GM23338 (cell line): ENCODE data around the gene MAPKBP1. TPM values are rescaled to one million over a fixed set of nuclear protein-coding genes. Genes with fewer than 3 reads are reported as not detected.

Experiments
- CREB1 ChIP-seq: fragments of 250-450 bp; sonication (Bioruptor Pico); IDR thresholded peaks from 2 replicates; pipeline ENCODE4 v1.5.0; 2020; ENCODE audit warnings: low read depth, mild to moderate bottlenecking, moderate library complexity
- CTCF ChIP-seq, 2 experiments: fragments of 200-600 bp in 1 of 2; sonication (generic) in 1 of 2; conservative IDR thresholded peaks; 2 replicates each; pipeline versions ENCODE4 v1.5.1 to v1.6.1; 2016 to 2017; ENCODE audit warnings: antibody characterized with exemption in 2 of 2, low read depth in 2 of 2, mild to moderate bottlenecking in 2 of 2, moderate library complexity in 1 of 2
- ETS1 ChIP-seq: IDR thresholded peaks from 2 replicates; pipeline ENCODE4 v1.6.1; 2016; ENCODE audit warnings: antibody characterized with exemption
- EZH2phosphoT487 ChIP-seq: fragments of 200-600 bp; sonication (generic); IDR thresholded peaks from one replicate; pipeline ENCODE4 v1.8.1; 2018; ENCODE audit warnings: antibody characterized with exemption; ENCODE audit not compliant: unreplicated experiment
- JUNB ChIP-seq: IDR thresholded peaks from one replicate; pipeline ENCODE4 v1.6.1; 2016; ENCODE audit warnings: antibody characterized with exemption; ENCODE audit not compliant: unreplicated experiment
- NANOG ChIP-seq: IDR thresholded peaks from 2 replicates; pipeline ENCODE4 v1.6.1; 2016; ENCODE audit warnings: antibody characterized with exemption, borderline replicate concordance
- POLR2AphosphoS5 ChIP-seq: IDR thresholded peaks from 2 replicates; pipeline ENCODE4 v1.6.1; 2016; ENCODE audit warnings: antibody characterized with exemption, low read depth
- STAT1 ChIP-seq: IDR thresholded peaks from one replicate; pipeline ENCODE4 v1.6.1; 2016; ENCODE audit warnings: antibody characterized with exemption; ENCODE audit not compliant: unreplicated experiment
- ZNF462 ChIP-seq: fragments of 250-450 bp; sonication (Bioruptor Pico); IDR thresholded peaks from 2 replicates; pipeline ENCODE4 v1.5.0; 2020; ENCODE audit warnings: mild to moderate bottlenecking, moderate library complexity
- polyA plus RNA-seq: library from polyadenylated mRNA; unstranded; fragments of >200 nt; fragmentation: Nextera tagmentation; extraction: Ambion mirVana; gene quantifications from 2 replicates; pipeline ENCODE4 v1.2.1, GENCODE V29; 2016
- total RNA-seq: library from RNA; depleted of rRNA; stranded (reverse); fragments of >200 nt; shearing (Covaris generic); gene quantifications from 2 replicates; pipeline ENCODE4 v1.2.3, GENCODE V29; 2014

The MAPKBP1 gene
- total and polyA plus RNA-seq, 2 experiments from 2014 or later = 1.9 to 8.9 TPM

GRCh38 chr15:41734079-41734478 lies 40.2 kb upstream of the MAPKBP1 start (continued):
- TF ChIP-seq ZNF462 (CRISPR knock-in tag) (no peak), CREB1 (CRISPR knock-in tag) (no peak), JUNB (no peak), POLR2AphosphoS5 (no peak), NANOG (no peak), STAT1 (no peak), EZH2phosphoT487 (no peak), CTCF (conservative IDR thresholded peaks at IDR 0.05; ENCODE audit: low read depth in 2 of 2) (no peak), ETS1 (no peak)
